ENCODE data around the gene TMEM132E. TPM values are rescaled to one million over a fixed set of nuclear protein-coding genes. Genes with fewer than 3 reads are reported as not detected.

The TMEM132E gene
- total and polyA plus RNA-seq, 2 donors from 2014 or later, result 1.1 to 4.3 TPM

DNA sequence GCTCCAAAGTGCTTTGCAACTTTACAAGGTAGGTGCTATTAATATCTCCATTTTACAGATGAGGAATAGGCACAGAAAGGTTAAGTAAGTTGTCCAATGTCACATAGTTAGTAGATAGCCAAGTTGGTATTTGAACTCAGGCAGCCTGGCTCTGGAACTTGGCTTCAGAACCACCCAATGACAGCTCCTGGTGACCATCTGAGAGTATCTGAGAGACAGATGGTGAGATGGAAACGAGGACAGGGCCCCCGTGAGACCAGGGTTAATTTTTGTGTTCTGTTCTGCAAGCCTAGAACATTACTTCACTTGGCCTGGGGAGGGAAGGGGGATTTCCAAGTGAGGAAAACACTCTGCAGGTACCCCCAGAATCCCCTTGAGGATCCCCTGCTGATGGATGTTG lies 9.8 kb upstream of the TMEM132E start:
- Histone ChIP-seq H3K27ac (ENCODE audit: low read depth in 2 of 2, low read length in 2 of 2) (no peak overlapping the region), H3K36me3 (ENCODE audit: control insufficient read depth in 2 of 3, insufficient read depth in 3 of 3, low read length in 3 of 3) (no peaks in the 10 kb centered on the region), H3K9ac (ENCODE audit: low read length in 3 of 3) (no peak overlapping the region), H3K4me3 (ENCODE audit: low read length in 3 of 3) (no peak overlapping the region), H3K27me3 (ENCODE audit: control insufficient read depth, insufficient read depth, low read length) (no peaks in the 10 kb centered on the region), H3K9me3 (ENCODE audit: control insufficient read depth in 2 of 3, insufficient read depth in 1 of 3, low read length in 3 of 3) (no peaks in the 10 kb centered on the region), H3K4me1 (ENCODE audit: control insufficient read depth in 2 of 3, insufficient read depth in 2 of 3, low read depth in 1 of 3, low read length in 3 of 3) (no peaks in the 10 kb centered on the region)
- FAIRE-seq, result no peak
- intact Hi-C loops (cut with DNase I), result no loop called here
- TF ChIP-seq, protein P1, sequence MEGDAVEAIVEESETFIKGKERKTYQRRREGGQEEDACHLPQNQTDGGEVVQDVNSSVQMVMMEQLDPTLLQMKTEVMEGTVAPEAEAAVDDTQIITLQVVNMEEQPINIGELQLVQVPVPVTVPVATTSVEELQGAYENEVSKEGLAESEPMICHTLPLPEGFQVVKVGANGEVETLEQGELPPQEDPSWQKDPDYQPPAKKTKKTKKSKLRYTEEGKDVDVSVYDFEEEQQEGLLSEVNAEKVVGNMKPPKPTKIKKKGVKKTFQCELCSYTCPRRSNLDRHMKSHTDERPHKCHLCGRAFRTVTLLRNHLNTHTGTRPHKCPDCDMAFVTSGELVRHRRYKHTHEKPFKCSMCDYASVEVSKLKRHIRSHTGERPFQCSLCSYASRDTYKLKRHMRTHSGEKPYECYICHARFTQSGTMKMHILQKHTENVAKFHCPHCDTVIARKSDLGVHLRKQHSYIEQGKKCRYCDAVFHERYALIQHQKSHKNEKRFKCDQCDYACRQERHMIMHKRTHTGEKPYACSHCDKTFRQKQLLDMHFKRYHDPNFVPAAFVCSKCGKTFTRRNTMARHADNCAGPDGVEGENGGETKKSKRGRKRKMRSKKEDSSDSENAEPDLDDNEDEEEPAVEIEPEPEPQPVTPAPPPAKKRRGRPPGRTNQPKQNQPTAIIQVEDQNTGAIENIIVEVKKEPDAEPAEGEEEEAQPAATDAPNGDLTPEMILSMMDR (IDR thresholded peaks at IDR 0.05; ENCODE audit: borderline replicate concordance, extremely low read depth, insufficient read depth), result no peak
- DNase-seq, result no peak

DNA sequence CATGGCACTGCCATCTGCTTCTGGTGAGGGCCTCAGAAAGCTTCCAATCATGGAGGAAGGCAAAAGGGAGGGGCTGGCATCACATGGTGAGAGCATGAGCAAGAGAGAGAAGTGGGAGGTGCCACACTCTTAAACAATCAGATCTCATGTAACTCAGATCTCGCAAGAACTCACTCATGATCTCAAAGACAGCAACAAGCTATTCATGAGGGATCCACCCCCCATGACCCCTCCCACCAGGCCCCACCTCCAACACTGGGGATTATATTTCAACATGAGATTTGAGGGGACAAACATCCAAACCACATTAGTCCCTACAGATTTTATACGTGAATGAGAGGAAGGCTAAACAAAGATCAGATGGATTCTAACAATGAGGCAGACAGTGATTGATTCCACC lies 8.9 kb upstream of the TMEM132E start:
- Histone ChIP-seq H3K36me3 (ENCODE audit: control insufficient read depth in 2 of 3, insufficient read depth in 3 of 3, low read length in 3 of 3) (no peaks in the 10 kb centered on the region), H3K9ac (ENCODE audit: low read length in 3 of 3) (no peak overlapping the region), H3K4me3 (ENCODE audit: low read length in 3 of 3) (no peak overlapping the region), H3K4me1 (ENCODE audit: control insufficient read depth in 2 of 3, insufficient read depth in 2 of 3, low read depth in 1 of 3, low read length in 3 of 3) (no peaks in the 10 kb centered on the region), H3K27ac (ENCODE audit: low read depth in 2 of 2, low read length in 2 of 2) (no peak overlapping the region), H3K27me3 (ENCODE audit: control insufficient read depth, insufficient read depth, low read length) (no peaks in the 10 kb centered on the region), H3K9me3 (ENCODE audit: control insufficient read depth in 2 of 3, insufficient read depth in 1 of 3, low read length in 3 of 3) (no peaks in the 10 kb centered on the region)
- FAIRE-seq (no peak), DNase-seq (peak in 2 of 5 donors; percentile 38 to 71)
- TF ChIP-seq, protein P1 (IDR thresholded peaks at IDR 0.05; ENCODE audit: borderline replicate concordance, extremely low read depth, insufficient read depth), result no peak
- intact Hi-C loops (cut with DNase I), result no loop called here

DNA sequence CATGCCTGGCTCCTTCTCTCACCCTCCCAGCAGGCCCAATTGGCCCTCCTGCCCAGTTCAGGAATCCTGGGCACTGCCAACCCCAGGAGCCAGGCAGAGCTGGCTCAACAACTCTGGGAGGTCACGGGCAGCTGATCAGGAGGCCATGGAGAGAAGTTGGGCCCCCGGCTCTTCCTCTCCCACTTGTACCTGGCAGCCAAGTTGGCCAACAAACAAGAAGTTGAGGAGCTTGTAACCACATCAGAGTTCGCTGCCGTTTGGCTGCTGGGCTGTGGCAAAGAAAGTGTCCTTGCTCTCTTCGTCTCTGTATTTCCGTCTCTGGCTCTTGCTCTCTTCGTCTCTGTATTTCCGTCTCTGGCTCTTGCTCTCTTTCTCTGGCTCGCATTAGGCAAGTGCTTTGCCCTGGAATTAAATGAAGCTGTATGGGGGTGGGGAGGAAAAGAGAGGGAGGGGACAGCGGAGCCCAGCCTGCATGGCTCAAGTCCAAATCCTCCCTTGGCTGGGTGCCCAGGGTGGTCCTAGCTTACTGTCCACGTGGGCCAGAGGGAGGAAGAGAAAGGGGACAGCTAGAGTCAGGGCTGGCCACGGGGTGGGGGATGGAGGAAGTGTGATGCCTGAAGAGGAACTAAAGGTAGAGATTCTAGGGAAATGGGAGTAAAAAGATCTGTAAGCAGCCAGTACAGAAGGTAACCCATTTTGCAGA lies 7.8 kb upstream of the TMEM132E start:
- no peaks in the 10 kb centered on the region for H3K36me3 ChIP-seq (ENCODE audit: control insufficient read depth in 2 of 3, insufficient read depth in 3 of 3, low read length in 3 of 3)
- H3K4me3 ChIP-seq (ENCODE audit: low read length in 3 of 3), result no peak overlapping the region
- no peaks in the 10 kb centered on the region for H3K9me3 ChIP-seq (ENCODE audit: control insufficient read depth in 2 of 3, insufficient read depth in 1 of 3, low read length in 3 of 3)
- H3K9ac ChIP-seq (ENCODE audit: low read length in 3 of 3), result no peak overlapping the region
- DNase-seq (peak in 2 of 5 donors; percentile 65 to 68), FAIRE-seq (no peak)
- intact Hi-C loops (cut with DNase I), result no loop called here
- TF ChIP-seq, protein P1 (IDR thresholded peaks at IDR 0.05; ENCODE audit: borderline replicate concordance, extremely low read depth, insufficient read depth), result no peak
- H3K27ac ChIP-seq (ENCODE audit: low read depth in 2 of 2, low read length in 2 of 2), result no peak overlapping the region
- H3K4me1 ChIP-seq (ENCODE audit: control insufficient read depth in 2 of 3, insufficient read depth in 2 of 3, low read depth in 1 of 3, low read length in 3 of 3), result no peaks in the 10 kb centered on the region
- no peaks in the 10 kb centered on the region for H3K27me3 ChIP-seq (ENCODE audit: control insufficient read depth, insufficient read depth, low read length)

DNA sequence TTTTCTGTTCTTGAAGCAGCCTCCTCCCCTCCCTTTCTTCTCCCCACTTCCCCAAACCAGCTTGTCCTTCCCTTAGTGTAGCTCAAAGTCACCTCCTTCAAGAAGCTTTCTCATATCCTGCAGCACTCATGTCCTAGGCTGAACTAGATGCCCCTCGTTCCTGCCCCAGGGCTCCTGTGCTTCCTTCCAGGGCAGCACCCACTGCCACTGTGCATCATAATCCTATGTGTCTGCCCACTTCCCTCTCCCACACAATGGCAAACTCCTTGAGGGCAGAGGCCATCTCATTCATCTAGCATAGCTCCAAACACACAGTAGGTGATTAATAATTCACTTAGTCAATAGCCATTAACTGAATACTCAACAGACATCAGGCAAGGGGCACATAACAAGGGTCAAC lies 6.9 kb upstream of the TMEM132E start:
- no peak for DNase-seq
- Histone ChIP-seq H3K4me3 (ENCODE audit: low read length in 3 of 3) (no peak overlapping the region), H3K36me3 (ENCODE audit: control insufficient read depth in 2 of 3, insufficient read depth in 3 of 3, low read length in 3 of 3) (no peaks in the 10 kb centered on the region), H3K27ac (ENCODE audit: low read depth in 2 of 2, low read length in 2 of 2) (no peak overlapping the region), H3K9ac (ENCODE audit: low read length in 3 of 3) (no peak overlapping the region), H3K27me3 (ENCODE audit: control insufficient read depth, insufficient read depth, low read length) (no peaks in the 10 kb centered on the region), H3K9me3 (ENCODE audit: control insufficient read depth in 2 of 3, insufficient read depth in 1 of 3, low read length in 3 of 3) (no peaks in the 10 kb centered on the region), H3K4me1 (ENCODE audit: control insufficient read depth in 2 of 3, insufficient read depth in 2 of 3, low read depth in 1 of 3, low read length in 3 of 3) (no peaks in the 10 kb centered on the region)
- intact Hi-C loops (cut with DNase I), result no loop called here
- no peak for FAIRE-seq
- TF ChIP-seq, protein P1 (IDR thresholded peaks at IDR 0.05; ENCODE audit: borderline replicate concordance, extremely low read depth, insufficient read depth), result no peak

Measured in kidney (tissue), 14 donors.